IPS DF 6.9 (cell line): ENCODE results near the gene PPM1L.

Source experiments
- DNase-seq: peaks from one replicate; pipeline ENCODE4 v3.0.0-alpha.2; 2013; ENCODE audit warnings: low read depth, low spot score
- H3K27ac ChIP-seq: one replicate; pipeline ENCODE4 v1.5.1; 2013; ENCODE audit warnings: low read length, control low read depth
- H3K27me3 ChIP-seq: 2 replicates; pipeline ENCODE4 v1.6.1; 2013; ENCODE audit warnings: mild to moderate bottlenecking, low read length; ENCODE audit not compliant: control insufficient read depth, insufficient read depth
- H3K36me3 ChIP-seq: 2 replicates; pipeline ENCODE4 v1.6.1; 2013; ENCODE audit warnings: low read length; ENCODE audit not compliant: control insufficient read depth, insufficient read depth
- H3K4me1 ChIP-seq: 2 replicates; pipeline ENCODE4 v1.6.1; 2013; ENCODE audit warnings: low read length; ENCODE audit not compliant: control insufficient read depth, insufficient read depth
- H3K4me3 ChIP-seq: 2 replicates; pipeline ENCODE4 v1.5.1; 2013; ENCODE audit warnings: mild to moderate bottlenecking, low read length
- H3K9me3 ChIP-seq: 2 replicates; pipeline ENCODE4 v1.6.1; 2013; ENCODE audit warnings: low read length, inconsistent platforms; ENCODE audit not compliant: control insufficient read depth, insufficient read depth
- WGBS: extraction: QIAGEN DNeasy Blood & Tissue Kit; methylation state at CpG from one replicate; pipeline ENCODE4 v1.1.7; 2013; ENCODE audit warnings: mixed read lengths, missing lambda C conversion rate; ENCODE audit not compliant: insufficient read length, insufficient coverage; 5-methylcytosine and 5-hydroxymethylcytosine counted together

The PPM1L gene

DNA sequence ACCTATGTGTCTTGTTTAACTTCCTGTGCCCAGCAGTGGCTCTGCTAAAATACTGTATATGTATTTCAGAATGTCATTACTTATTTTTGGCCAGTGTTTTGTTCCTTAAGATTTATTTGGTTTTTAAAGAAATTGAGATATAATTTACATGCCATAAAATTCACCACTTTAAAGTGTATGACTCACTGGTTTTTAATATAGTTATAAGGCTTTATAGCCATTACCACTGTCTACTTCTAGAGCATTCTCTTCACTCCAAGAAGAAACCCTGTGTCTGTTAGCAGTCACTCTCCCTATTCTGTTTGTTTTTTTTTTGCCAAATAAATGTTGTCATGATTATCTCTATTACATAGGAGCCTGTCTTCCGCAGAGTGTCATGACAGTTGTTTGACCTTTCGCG, 25.8 kb downstream of the PPM1L start:
- DNase-seq: no peak
- no peaks in the 10 kb centered on the region for H3K36me3 ChIP-seq
- no CpG with 5 or more reads among the region's 3 CpGs for WGBS
- no peaks in the 10 kb centered on the region; the same call in 1 of the 2 replicates for H3K4me1 ChIP-seq
- H3K4me3 ChIP-seq: no peak overlapping the region
- no peaks in the 10 kb centered on the region for H3K9me3 ChIP-seq
- H3K27me3 ChIP-seq: no peaks in the 10 kb centered on the region
- H3K27ac ChIP-seq: no peak overlapping the region

DNA sequence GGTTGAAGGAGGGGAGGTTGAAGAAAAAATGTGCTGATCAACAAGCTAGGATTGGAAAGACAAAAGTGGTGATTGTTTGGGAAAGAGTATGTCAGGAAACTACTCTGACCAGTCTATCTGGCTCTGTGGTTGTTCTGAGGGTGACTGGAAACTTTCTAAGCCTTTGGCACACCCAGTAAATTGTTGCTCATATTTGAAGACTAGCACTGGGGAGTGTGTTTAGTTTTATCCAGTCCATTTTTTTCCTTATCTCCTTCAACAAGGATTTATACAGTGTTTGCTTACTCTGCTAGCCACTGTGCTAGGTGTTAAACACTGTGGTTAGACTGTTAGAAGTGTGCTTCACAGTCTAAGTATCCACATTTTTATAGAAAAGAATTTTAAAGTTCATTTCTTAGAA, 28.8 kb downstream of the PPM1L start:
- Histone ChIP-seq H3K4me1 (no peaks in the 10 kb centered on the region; the same call in 1 of the 2 replicates), H3K27me3 (no peaks in the 10 kb centered on the region), H3K36me3 (no peaks in the 10 kb centered on the region), H3K9me3 (no peaks in the 10 kb centered on the region), H3K27ac (no peak overlapping the region), H3K4me3 (no peak overlapping the region)
- no peak for DNase-seq

DNA sequence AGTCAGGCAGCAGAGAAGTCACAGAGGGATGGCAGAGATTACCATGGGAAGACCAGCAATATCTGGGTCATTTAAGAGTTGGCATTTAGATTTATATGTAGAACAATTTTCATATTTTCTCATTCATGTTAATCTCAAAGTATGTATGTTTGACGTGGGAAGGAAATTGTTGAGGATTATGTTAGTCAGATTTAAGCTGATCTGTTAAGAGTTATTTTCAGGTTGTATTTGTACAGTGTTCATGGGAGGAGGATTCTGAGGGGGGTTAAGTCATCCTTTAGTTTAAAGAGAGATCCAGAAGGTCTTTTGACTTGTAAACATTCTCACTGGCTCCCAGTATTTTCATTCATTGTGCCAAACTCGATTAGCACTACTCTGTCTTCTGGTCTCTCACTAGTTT, 34.7 kb downstream of the PPM1L start:
- H3K9me3 ChIP-seq: no peaks in the 10 kb centered on the region
- DNase-seq: no peak
- 100% methylated on average over 1 of the region's 2 CpGs for WGBS
- H3K4me1 ChIP-seq: no peaks in the 10 kb centered on the region
- H3K27me3 ChIP-seq: no peaks in the 10 kb centered on the region
- H3K4me3 ChIP-seq: no peak overlapping the region
- H3K27ac ChIP-seq: no peak overlapping the region
- H3K36me3 ChIP-seq: no peaks in the 10 kb centered on the region

DNA sequence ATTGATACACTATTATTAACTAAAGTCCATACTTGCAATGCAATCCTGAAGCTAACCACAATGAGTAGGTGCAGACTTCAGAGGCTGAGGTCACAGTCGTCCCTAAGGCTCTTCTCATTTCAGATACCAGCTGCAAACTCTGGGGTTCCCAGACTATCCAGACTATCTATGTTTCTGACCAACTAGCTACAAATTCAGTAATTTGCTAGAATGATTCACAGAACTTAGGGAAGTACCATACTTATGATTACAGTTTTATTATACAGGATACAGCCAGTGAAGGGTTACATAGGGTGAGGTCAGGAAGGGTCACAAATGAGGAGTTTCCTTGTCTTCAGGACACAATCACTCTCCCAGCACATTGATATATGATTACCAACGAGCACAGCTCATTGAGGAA, 36.5 kb downstream of the PPM1L start:
- Histone ChIP-seq H3K36me3 (no peaks in the 10 kb centered on the region), H3K27ac (no peak overlapping the region), H3K4me1 (no peaks in the 10 kb centered on the region), H3K27me3 (no peaks in the 10 kb centered on the region), H3K9me3 (no peaks in the 10 kb centered on the region), H3K4me3 (no peak overlapping the region)
- DNase-seq: no peak
- no CpG with 5 or more reads among the region's 2 CpGs for WGBS

DNA sequence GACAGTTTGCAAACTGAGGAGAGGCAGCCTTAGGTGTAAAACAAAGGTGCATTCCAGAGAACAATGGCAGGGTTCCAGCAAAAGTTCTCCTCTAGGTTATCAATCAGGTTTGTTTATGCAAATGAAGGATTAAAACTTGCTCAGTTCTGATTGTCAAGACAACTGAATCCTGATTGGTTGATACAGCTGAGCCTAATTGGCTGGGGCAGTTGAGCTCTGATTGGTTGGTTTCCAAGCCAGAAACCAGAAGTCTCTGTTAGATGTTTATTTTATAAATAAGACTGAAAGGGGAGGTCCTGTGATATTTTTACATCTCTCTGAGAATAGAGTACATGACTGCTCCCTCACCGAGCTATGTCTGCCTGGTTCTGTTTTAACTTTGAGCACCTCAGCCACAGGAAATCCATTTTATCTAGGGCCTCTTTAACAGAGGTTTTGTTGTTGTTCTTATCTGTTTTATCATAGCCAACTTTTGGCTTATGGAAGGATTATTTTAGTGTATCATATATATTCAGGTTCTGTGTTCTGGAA, 37.8 kb downstream of the PPM1L start:
- H3K27me3 ChIP-seq: no peaks in the 10 kb centered on the region
- H3K27ac ChIP-seq: no peak overlapping the region
- H3K4me3 ChIP-seq: no peak overlapping the region
- H3K4me1 ChIP-seq: no peaks in the 10 kb centered on the region
- no peak for DNase-seq
- WGBS: no CpG with 5 or more reads among the region's 1 CpG
- no peaks in the 10 kb centered on the region for H3K9me3 ChIP-seq
- H3K36me3 ChIP-seq: no peaks in the 10 kb centered on the region

DNA sequence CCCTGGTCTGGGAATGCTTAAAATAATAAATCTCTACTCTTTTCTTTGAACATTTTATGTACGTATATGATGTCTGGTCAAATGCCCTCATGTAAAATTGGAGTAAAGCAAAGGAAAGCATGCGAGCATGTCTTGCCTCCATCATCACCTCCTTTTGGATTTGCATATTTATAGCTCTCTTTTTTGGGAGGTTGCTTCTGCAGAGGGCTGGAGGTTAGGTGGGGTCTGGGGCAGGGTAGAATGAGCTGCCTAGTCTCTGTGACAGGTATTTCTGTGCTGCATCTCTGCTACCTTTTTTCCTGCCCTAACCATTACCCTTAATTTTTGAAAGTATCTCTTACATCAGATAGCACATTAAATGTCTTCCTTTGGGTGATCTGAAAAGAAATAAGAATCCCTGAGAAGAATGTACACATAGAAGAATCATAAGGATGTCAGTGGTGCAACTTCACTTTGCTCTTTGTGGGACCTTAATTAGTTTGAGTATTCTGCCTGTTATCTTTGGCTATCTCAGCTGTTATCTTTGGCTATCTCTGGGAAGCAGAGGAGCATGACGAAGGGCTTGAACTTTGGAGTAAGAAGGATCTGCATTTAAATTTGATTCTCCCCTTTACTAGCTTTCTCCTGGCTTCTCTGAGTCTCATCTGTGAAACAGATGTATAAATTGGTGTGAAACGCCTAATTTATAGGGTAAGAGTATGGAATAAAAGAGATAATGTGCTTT, 40.2 kb downstream of the PPM1L start:
- Histone ChIP-seq H3K4me3 (no peak overlapping the region), H3K9me3 (no peaks in the 10 kb centered on the region), H3K36me3 (no peaks in the 10 kb centered on the region), H3K4me1 (no peaks in the 10 kb centered on the region), H3K27ac (no peak overlapping the region), H3K27me3 (no peaks in the 10 kb centered on the region)
- WGBS: no CpG with 5 or more reads among the region's 4 CpGs
- no peak for DNase-seq

DNA sequence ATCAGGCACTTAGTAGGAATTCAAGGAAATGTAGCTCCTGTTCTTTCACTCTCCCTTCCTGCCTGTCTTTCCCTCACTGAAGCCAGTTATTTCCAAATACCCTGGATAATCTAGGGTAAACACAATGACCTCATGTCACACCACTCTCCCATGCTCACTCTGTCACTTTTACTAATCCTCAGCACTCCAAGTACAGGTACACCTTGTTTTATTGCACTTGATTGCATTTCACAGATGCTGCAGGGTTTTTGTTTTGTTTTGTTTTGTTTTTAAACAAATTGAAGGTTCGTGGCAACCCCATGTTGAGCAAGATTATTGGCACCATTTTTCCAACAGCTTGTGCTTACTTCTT, 40.8 kb downstream of the PPM1L start:
- no peaks in the 10 kb centered on the region for H3K27me3 ChIP-seq
- no peak for DNase-seq
- no peaks in the 10 kb centered on the region for H3K36me3 ChIP-seq
- H3K4me3 ChIP-seq: no peak overlapping the region
- WGBS: no CpG with 5 or more reads among the region's 1 CpG
- no peaks in the 10 kb centered on the region for H3K9me3 ChIP-seq
- no peaks in the 10 kb centered on the region for H3K4me1 ChIP-seq
- H3K27ac ChIP-seq: no peak overlapping the region

DNA sequence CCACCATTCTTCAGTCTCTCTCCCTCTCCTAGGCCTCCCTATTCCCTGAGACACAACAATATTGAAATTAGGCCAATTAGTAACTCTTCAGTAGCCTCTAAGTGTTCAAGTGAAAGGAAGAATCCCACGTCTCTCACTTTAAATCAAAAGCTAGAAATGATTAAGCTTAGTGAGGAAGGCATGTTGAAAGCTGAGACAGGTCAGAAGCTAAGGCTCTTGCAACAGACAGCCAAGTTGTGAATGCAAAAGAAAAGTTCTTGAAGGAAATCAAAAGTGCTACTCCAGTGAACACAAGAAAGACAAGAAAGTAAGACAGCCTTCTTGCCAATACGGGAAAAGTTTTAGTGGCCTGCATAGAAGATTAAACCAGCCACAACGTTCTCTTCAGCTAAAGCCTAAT, 41.3 kb downstream of the PPM1L start:
- H3K4me1 ChIP-seq: no peaks in the 10 kb centered on the region
- no peaks in the 10 kb centered on the region for H3K36me3 ChIP-seq
- WGBS: no CpG with 5 or more reads among the region's 3 CpGs
- DNase-seq: no peak
- no peaks in the 10 kb centered on the region for H3K9me3 ChIP-seq
- H3K4me3 ChIP-seq: no peak overlapping the region
- H3K27me3 ChIP-seq: no peaks in the 10 kb centered on the region
- no peak overlapping the region for H3K27ac ChIP-seq

DNA sequence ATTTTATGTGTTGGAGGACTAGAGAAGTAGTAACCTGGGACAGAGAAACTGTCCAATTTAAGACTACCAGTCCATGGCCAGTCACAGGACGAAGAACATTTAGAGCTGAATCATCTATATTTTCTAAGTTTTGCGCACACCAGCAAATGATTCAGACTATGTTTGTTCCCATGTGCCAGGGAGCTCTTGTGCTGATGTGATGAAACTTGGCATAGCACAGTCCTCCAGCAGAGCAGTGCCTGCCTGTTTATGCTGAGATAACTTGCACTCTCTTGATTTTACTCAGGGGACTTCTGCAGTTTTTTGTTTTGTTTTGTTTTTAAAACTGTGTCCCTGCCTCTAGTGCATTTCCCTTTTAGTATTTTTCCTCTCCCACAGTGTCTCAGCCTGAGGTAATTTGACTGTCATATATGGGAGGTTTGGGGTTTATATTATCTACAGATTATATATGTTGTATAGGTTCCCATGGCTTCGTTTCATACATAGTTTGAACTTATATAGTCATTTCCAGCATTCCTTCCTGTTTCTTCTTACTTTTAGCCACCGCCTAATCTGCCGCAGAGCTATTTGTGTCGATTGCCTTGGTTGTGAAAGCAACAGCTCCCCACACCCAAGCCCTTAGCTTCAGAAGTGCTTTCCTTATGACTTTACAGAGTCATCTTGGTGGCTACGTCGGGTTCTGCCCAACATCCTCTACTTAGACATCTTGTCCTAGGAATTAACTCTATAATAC, 45.5 kb downstream of the PPM1L start:
- no peaks in the 10 kb centered on the region for H3K27me3 ChIP-seq
- 0 out of 2 replicates have a peak, but pooled peaks cover 1% of the 10 kb centered on the region for H3K4me1 ChIP-seq
- H3K27ac ChIP-seq: no peak overlapping the region
- WGBS: no CpG with 5 or more reads among the region's 8 CpGs
- H3K4me3 ChIP-seq: no peak overlapping the region
- no peaks in the 10 kb centered on the region for H3K36me3 ChIP-seq
- DNase-seq: no peak
- no peaks in the 10 kb centered on the region for H3K9me3 ChIP-seq

DNA sequence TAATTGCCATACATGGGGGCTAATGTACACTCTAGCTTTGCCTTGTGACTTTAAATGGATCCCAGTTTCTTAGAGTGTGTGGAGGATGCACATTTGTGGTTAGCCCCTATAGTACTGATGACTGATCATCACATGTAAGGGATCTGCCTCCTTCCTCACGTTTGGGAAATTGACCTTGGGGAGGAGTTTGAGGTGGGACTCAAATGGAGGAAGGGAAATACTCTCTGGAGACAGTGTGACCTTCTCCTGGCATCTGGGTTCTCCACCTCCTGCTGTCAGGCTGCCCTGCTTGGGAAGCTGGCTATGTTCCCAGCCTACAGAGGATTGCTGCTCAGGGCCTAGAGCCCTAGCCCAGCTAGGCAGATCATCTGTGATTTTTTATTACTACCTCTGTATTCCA, 48.7 kb downstream of the PPM1L start:
- Histone ChIP-seq H3K36me3 (no peaks in the 10 kb centered on the region), H3K27me3 (no peaks in the 10 kb centered on the region), H3K27ac (no peak overlapping the region), H3K4me1 (0 out of 2 replicates have a peak, but pooled peaks cover 1% of the 10 kb centered on the region), H3K4me3 (no peak overlapping the region), H3K9me3 (no peaks in the 10 kb centered on the region)
- DNase-seq: no peak
- WGBS: no CpG with 5 or more reads among the region's 1 CpG

DNA sequence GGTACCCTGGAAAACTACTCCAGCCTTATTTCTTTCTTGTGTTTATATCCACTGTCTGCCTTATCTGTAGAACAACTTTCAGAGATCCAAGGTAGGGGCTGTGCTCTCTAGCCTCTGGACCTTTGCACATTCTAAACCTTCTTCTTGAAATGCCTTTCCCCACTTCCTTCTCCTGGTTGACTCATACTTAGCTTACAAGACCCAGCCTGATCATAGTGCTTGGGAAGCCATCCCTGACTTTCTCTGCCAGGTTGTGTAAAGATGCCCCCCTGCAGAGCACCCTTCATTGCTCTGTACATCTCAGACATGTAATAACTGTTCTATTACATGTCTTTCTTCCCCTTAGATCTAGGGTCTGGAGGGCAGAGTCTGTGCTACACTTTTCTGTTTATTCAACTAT, 50.1 kb downstream of the PPM1L start:
- Histone ChIP-seq H3K4me3 (no peak overlapping the region), H3K9me3 (no peaks in the 10 kb centered on the region), H3K36me3 (no peaks in the 10 kb centered on the region), H3K27me3 (no peaks in the 10 kb centered on the region), H3K27ac (no peak overlapping the region), H3K4me1 (0 out of 2 replicates have a peak, but pooled peaks cover 1% of the 10 kb centered on the region)
- no peak for DNase-seq
